ENCODE data around the gene IQCN.

- TF ChIP-seq, protein P1, sequence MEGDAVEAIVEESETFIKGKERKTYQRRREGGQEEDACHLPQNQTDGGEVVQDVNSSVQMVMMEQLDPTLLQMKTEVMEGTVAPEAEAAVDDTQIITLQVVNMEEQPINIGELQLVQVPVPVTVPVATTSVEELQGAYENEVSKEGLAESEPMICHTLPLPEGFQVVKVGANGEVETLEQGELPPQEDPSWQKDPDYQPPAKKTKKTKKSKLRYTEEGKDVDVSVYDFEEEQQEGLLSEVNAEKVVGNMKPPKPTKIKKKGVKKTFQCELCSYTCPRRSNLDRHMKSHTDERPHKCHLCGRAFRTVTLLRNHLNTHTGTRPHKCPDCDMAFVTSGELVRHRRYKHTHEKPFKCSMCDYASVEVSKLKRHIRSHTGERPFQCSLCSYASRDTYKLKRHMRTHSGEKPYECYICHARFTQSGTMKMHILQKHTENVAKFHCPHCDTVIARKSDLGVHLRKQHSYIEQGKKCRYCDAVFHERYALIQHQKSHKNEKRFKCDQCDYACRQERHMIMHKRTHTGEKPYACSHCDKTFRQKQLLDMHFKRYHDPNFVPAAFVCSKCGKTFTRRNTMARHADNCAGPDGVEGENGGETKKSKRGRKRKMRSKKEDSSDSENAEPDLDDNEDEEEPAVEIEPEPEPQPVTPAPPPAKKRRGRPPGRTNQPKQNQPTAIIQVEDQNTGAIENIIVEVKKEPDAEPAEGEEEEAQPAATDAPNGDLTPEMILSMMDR (IDR thresholded peaks at IDR 0.05; ENCODE audit: low read depth, low read length, poor library complexity, severe bottlenecking), result no peak
- TF ChIP-seq EZH2phosphoT487 (IDR thresholded peaks at IDR 0.05; ENCODE audit: borderline replicate concordance, low read length), result no peak
Measured at GRCh38 chr19:18312092-18312534, 37.9 kb upstream of the IQCN start.
